ENCODE data around the gene KCTD13.
A peak's percentile ranks its signal among the peaks of the same experiment; 100 is the strongest.
"Not testable (repeated sequence)": the region's sequence is repeated elsewhere in the genome, so short reads cannot be mapped to it uniquely, and the experiment has no call there.

KCTD13 gene

DNA sequence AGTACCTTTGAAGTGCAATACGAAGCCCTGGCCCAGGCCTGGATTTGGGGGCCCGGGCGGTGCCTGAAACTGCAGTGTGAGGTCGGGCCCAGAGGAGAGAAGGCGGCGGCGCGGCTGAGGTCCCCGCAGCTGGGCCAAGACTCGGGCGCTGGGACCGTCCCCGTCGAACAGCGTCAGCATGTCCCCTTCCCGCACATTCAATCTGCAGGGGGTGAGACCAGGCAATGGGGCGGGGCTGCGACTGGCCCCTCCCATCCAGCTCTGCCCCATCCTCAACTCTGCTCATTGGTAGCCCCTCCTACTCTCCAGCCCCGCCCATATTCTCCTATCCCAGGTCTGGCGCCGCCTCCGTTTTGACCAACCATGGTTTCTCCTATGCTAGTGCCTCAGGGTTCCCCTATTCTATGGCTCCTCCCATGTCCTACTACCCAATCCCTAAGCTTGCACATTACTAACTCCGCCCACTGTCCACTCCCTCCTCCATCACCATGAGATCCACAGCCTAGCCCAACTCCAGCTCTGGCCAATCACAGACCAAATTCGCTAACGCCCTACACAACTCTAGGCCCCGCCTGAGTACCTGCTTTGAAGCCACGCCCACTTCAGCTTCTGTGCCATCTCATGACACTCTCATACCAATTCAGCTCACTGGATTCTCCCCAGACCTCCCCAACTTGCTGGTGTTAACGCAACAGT, 48.6 kb downstream of the KCTD13 start:
- no peak for DNase-seq

DNA sequence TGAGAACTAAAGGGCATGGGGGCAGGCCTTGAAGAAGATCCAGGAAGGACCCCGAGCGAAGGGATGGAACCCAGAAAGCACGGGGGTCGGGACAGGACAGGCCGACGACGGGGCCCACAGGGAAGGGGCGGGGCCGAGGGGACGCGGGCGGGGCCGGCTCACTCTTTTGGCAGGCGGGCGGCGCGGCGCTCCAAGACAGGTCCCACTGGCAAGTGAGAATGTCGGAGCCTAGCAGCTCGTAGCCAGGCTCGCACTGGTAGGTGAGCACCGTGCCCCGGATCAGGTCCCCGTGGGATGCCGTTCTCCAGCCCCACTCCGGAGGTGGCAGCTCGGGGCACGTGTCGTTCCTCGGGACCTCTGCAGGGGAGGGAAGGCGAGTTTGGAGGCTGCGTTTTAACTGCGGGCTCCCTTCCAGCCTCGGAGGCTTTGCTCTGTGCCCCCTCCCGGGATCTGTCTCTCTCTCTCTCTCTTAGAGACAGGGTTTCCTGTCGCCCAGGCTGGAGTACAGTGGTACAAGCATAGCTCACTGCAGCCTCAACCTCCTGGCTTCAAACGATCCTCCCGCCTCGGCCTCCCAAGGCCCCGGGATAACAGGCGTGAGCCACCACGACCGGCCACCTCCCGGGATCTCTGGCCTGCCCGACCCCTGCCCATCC, 49.3 kb downstream of the KCTD13 start:
- DNase-seq, result peak in 1 of 4 experiments; percentile 23

GRCh38 chr16:29876217-29876593, 49.8 kb downstream of the KCTD13 start:
- no peak for DNase-seq

GRCh38 chr16:29875206-29875605, 50.8 kb downstream of the KCTD13 start:
- no peak for DNase-seq

- DNase-seq, result no peak
Measured at GRCh38 chr16:29873319-29873718, 52.7 kb downstream of the KCTD13 start.

DNA sequence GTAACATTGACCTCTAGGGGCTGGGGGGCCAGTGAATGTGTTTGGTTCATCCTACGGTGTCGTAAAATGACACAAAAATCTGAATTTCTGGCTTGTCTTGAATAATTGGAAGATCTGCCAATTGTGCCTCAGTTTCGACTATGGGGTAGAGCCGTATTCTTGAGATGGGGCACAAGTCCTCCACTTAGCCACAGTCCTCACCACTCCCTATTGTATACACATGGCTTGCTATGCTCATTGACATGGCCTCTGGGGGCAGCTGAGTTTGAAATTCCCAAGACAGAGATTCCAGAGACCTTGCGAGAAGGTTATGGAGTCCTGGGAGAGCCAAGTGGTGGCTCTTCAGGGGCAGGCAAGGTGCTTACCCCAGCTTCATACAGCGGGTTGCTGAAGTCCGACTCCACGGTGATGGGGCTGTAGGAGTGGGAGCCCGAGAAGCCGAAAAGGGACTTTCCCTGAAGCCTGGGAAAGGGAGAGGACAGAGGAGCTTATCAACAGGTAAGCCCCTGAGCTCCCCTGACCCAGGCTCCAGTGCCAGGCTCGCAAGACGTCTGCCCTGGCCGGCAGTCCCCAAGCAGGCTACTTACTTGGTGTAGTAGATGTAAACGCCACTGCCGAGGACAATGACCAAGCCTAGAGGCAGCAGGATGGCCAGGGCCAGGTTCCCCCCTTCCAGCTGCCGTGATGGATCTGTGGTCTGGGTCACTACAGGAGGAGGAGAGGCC, 54.0 kb downstream of the KCTD13 start:
- no peak for DNase-seq

DNA sequence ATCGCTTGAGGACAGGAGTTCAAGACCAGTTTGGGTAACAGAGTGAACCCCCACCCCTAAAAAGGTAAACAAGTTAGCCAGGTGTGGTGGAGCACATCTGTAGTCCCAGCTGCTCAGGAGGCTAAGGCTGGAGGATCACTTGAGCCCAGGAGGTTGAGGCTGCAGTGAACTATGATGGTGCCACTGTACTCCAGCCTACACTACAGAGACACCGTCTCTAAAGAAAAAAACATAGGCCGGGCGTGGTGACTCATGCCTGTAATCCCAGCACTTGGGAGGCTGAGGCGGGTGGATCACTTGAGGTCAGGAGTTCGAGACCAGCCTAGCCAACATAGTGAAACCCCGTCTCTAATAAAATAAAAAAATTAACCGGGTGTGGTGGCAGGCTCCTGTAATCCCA, 57.0 kb downstream of the KCTD13 start:
- not testable (repeated sequence) for DNase-seq

- DNase-seq, result no peak
Measured at GRCh38 chr16:29868396-29869009, 57.5 kb downstream of the KCTD13 start.

DNA sequence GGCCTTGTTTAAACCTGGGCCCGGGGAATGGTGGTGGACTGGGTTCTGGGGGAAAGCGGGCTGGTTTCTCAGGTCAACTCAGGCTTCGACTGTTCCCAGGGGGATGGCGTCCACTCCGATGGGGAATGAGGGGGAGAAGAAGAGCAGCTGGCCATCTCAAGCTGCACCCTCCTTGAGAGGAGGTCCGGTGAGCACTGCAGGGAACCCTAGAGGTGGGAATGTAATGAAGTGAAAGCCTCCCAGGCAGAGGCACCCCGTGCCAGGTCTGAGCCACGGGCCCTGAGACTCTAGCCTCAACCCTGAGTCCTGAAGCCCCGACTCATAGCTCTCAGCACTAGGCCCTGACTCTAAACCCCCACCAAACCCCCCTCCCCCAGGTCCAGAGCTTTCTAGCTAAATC, 61.8 kb downstream of the KCTD13 start:
- no peak for DNase-seq

DNA sequence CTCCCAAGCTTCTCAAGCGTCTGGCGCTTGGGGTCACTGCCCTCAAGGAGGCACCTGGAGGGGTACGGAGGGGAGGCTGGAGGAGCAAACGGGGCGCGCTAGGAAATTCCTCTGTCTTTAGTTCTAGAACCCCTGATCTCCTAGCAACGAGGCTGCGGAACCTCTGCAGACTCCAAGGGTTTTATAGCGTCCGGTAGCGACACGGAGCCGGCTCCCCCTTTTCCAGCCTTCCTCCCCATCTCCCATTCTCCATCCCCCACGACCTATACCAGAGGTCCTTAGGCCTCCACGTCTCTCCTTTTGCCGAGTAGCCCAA, 62.4 kb downstream of the KCTD13 start:
- DNase-seq, result no peak

DNA sequence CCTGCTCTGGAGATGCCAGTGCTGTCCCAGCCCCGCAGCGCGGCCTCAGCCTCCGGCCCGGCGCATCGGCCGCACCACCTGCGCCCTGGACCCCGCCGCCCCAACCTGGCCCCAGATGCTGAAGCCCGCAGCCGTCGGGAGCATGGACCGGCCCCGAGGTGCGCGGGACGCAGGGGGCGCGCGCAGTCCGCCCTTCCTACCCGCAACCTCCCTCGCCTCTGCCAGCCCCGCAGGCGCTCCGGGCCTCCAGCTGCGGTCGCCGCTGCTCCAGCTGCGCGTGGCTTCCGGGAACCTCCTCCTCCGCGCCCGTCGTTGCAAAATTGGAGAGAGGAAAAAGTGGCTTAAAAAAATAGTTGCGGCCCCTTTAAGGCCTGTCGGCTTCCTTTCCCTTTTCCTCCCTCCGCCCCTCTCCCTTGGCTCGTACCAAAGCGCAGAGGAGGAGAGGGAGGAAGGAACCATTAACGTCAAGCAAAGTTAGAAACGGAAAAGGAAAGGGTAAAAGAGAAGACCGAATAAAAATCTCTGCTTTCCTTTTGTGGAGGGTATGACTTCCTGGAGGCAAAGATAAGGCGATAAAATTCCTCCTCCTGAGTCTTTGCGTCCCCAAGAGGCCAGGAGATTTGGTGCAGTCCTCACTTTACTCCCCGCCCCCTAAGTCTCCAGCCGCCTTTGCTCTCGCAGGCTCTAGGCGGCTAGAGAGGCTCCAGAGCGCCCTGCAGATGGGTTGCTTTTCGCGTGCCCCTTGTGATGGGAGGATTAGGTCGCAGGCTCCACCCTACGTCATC, 63.0 kb downstream of the KCTD13 start, which contains the start of gene CDIPT:
Gene CDIPT, minus strand, starts transcription at position 343 of the 785 bp plus-strand sequence. CDS start 369 bp downstream, outside the sequence.
- DNase-seq, result peak; percentile 63 to 89 (median 77)

- no peak for DNase-seq
Measured at GRCh38 chr16:29862383-29862883, 63.6 kb downstream of the KCTD13 start.

DNA sequence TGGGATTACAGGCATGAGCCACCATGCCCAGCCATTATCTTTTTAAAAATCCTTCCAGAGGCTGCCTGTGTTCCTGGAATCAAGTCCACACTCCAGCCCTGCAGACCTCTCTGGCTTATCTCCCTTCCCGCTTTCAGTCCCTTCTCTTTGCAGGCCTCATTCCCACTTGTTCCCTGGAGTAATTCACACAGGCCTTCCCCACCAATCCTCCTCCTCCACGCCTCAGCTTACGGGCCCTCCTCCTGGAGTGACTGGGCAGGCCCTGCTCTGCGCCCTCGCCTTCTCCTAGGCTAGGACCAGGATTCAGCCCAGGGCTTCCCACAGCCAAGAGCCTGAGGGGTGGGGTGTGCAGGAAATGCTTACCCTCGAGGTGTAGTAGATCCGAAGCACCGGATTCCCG, 65.8 kb downstream of the KCTD13 start:
- DNase-seq, result no peak

DNA sequence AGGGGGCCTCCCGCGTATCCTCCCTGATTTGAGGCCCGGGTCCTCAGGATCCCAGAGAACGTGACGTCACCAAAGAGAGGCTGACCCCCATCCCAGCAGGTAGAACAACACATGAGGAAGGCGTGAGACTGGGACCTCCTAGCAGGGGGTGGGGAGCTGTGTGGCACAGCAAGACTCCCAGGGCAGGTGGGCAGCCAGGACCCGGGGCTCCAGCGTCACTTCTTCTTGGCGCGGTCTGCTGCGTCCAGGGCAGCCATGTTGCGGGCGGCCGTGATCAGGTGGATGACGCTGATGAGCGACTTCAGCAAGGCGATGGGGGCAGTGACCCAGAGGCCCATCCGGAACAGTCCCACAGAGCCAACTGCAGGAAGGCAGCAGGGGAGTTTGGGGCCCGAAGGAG, 67.1 kb downstream of the KCTD13 start:
- DNase-seq, result no peak

GRCh38 chr16:29858149-29858849, 67.7 kb downstream of the KCTD13 start:
- DNase-seq, result no peak

- no peak for DNase-seq
Measured at GRCh38 chr16:29857133-29857760, 68.8 kb downstream of the KCTD13 start.

All from activated naive CD4-positive, alpha-beta T cell (primary cell).